ENCODE measurements around the gene MSL3B.

The MSL3B gene

GRCh38 chr2:233857511-233858141 is 10.6 kb downstream of the MSL3B start:
- no peak overlapping the region for H3K27ac ChIP-seq
- no peaks in the 10 kb centered on the region for H3K27me3 ChIP-seq
- H3K4me1 ChIP-seq: peaks cover 4% of the 10 kb centered on the region
- H3K9ac ChIP-seq (ENCODE audit: low read depth in 2 of 2, low read length in 2 of 2): no peak overlapping the region
- no peak overlapping the region for H3K4me3 ChIP-seq
- TF ChIP-seq CTCF (IDR thresholded peaks at IDR 0.05): peak; percentile 67
- H3K36me3 ChIP-seq: no peaks in the 10 kb centered on the region
- DNase-seq: peak; percentile 69
- intact Hi-C loops (cut with DNase I): no loop called here
- no peaks in the 10 kb centered on the region for H3K9me3 ChIP-seq

- no peak for DNase-seq
- no peaks in the 10 kb centered on the region for H3K36me3 ChIP-seq
- no peak for TF ChIP-seq CTCF (IDR thresholded peaks at IDR 0.05)
- intact Hi-C loops (cut with DNase I): no loop called here
- H3K4me3 ChIP-seq: no peak overlapping the region
- peaks cover 4% of the 10 kb centered on the region for H3K4me1 ChIP-seq
- no peak overlapping the region for H3K9ac ChIP-seq (ENCODE audit: low read depth in 2 of 2, low read length in 2 of 2)
- H3K27me3 ChIP-seq: no peaks in the 10 kb centered on the region
- no peak overlapping the region for H3K27ac ChIP-seq
- H3K9me3 ChIP-seq: no peaks in the 10 kb centered on the region
Measured at GRCh38 chr2:233856184-233856583, 12.0 kb downstream of the MSL3B start.

GRCh38 chr2:233855345-233855744 is 12.8 kb downstream of the MSL3B start:
- Histone ChIP-seq H3K27ac (no peak overlapping the region), H3K9ac (ENCODE audit: low read depth in 2 of 2, low read length in 2 of 2) (no peak overlapping the region), H3K36me3 (no peaks in the 10 kb centered on the region), H3K9me3 (no peaks in the 10 kb centered on the region), H3K27me3 (no peaks in the 10 kb centered on the region), H3K4me1 (peaks cover 4% of the 10 kb centered on the region), H3K4me3 (no peak overlapping the region)
- intact Hi-C loops (cut with DNase I): no loop called here
- TF ChIP-seq CTCF (IDR thresholded peaks at IDR 0.05): no peak
- no peak for DNase-seq

DNA sequence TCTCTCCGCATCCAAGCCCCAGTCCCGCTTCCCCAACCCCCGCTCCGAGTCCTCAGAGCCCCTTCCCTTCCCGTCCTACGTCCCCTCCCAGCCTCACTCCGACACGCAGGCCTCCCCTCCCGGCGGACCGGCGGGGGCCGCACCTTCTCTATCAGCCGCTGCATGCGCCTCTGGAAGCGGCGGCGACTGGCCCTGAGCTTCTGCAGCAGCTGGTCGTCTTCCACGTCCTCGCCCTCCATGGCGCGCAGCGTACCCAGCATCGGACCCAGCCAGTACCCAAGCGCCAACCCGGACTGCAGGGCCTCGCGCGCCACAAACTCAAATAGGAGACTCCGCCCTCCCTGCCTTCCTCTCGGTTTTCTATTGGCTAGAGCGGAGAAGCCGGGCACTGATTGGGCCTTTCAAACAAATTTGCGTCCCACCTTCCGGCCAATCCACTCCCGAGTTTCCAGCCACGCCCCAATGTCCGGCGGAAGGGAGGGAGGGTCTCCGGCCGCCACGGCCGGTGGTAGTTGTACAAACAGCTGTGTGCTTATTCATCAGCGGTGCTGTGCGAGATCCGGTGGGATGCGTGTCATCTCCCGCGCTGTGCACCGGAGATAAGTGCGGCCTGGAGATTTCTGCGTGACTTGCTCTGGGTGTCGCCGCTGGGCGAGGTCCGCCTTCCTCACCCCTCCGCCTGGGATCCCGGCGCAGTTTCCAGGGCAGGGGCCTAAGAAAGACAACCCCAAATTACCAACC is 13.8 kb downstream of the MSL3B start, which contains the start of gene HJURP:
Gene HJURP (minus strand): TSS at position 295 of the 741 bp plus-strand sequence. CDS start 35 bp downstream, at position 260.
- Histone ChIP-seq H3K9ac (ENCODE audit: low read depth in 2 of 2, low read length in 2 of 2) (peak within 1 kb of the TSS; percentile 60 to 76), H3K9me3 (no peaks in the 10 kb centered on the region), H3K36me3 (no peaks in the 10 kb centered on the region), H3K4me1 (peaks cover 4% of the 10 kb centered on the region), H3K27ac (no peak within 1 kb of the TSS), H3K27me3 (no peaks in the 10 kb centered on the region), H3K4me3 (peak within 1 kb of the TSS; percentile 66)
- peak; percentile 96 for DNase-seq
- TF ChIP-seq CTCF (IDR thresholded peaks at IDR 0.05): no peak
- intact Hi-C loops (cut with DNase I): no loop called here

DNA sequence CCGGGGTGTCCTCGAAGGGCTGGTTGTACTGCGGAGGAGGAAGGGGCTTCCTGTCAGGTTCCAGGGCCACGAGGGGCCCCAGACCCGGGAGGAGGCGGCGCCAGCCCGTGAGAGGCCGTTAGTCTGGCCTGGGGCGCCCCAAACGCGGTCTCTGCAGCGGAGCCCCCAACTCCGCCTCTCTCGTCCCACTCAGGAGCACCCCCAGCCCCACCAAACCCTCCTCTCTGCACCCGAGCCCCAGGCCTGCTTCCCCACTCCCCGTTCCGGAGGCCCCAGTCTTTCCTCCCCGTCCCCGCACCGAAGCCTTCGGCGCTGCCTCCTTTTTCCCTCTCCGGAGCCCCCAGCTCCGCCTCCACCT is 14.3 kb downstream of the MSL3B start:
- intact Hi-C loops (cut with DNase I): no loop called here
- H3K9ac ChIP-seq (ENCODE audit: low read depth in 2 of 2, low read length in 2 of 2): peak overlapping the region; percentile 44 to 67
- no peaks in the 10 kb centered on the region for H3K36me3 ChIP-seq
- no peaks in the 10 kb centered on the region for H3K9me3 ChIP-seq
- peaks cover 4% of the 10 kb centered on the region for H3K4me1 ChIP-seq
- H3K27me3 ChIP-seq: no peaks in the 10 kb centered on the region
- no peak for DNase-seq
- no peak overlapping the region for H3K27ac ChIP-seq
- no peak for TF ChIP-seq CTCF (IDR thresholded peaks at IDR 0.05)
- H3K4me3 ChIP-seq: peak overlapping the region; percentile 66
